Renal cortex interstitium (tissue), 11 donors: ENCODE measurements around the gene AMMECR1. TPM values are rescaled to one million over a fixed set of nuclear protein-coding genes. Genes with fewer than 3 reads are reported as not detected.

ENCODE experiments used
- DNase-seq, 11 donors: peaks; one replicate each; pipeline ENCODE4 v3.0.0-alpha.2; 2013; ENCODE audit warnings: low read depth in 9 of 11, low spot score in 4 of 11; ENCODE audit errors: extremely low read depth in 1 of 11
- polyA plus RNA-seq, 3 donors: library from polyadenylated mRNA; unstranded; fragments of 120-200 nt; gene quantifications; one replicate each; pipeline ENCODE4 v1.2.1, GENCODE V29; 2013; ENCODE audit not compliant: insufficient read length in 3 of 3

The AMMECR1 gene
- polyA plus RNA-seq, 3 donors = 17.1 to 20.6 (median 19.2) TPM

DNA sequence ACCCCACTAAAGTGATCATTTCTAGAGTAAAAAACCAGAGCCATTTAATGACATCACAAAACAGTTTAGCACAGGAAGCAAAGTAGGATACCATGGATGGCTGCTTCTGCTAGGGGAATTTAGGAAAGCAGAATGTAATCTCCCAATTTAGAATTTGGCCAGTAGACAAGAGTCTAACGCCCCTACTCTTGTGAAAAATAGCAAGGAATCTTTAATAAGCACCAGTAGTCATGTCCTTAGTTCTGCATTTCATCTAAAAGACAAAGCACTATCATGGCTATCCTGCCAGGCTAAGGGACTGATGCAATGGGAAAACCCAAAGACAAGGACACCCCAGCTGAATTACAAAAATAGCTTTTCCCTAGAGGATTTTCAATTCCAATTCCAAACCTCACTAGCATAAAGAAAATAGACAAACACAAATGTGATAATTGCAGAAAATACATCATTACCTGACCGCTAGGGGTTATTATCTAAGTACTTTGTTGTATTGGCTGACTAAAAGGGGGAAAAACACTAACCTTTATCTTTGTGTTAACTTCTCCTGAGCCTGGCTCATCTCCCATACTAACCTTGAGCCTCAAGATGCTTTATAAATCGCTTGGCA is 2.6 kb upstream of the AMMECR1 start:
- DNase-seq = no peak

DNA sequence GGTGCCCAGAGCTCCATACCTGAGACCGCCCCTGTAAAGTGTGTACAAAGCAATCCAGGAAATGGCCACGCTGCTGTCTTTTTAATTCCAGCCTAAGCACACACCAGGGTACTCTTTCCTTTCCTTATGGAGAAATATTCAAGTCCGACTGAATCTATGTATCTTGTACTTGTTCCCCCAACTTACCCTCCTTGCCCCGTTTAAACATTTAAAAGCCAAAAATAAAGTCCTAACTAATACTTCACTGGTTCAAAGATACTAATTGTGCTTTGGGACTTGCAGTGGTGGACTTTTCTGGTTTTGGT is 731 bp upstream of the AMMECR1 start:
- DNase-seq = no peak

GRCh38 chrX:110317061-110317819 is 645 bp downstream of the AMMECR1 start:
- DNase-seq = no peak

DNA sequence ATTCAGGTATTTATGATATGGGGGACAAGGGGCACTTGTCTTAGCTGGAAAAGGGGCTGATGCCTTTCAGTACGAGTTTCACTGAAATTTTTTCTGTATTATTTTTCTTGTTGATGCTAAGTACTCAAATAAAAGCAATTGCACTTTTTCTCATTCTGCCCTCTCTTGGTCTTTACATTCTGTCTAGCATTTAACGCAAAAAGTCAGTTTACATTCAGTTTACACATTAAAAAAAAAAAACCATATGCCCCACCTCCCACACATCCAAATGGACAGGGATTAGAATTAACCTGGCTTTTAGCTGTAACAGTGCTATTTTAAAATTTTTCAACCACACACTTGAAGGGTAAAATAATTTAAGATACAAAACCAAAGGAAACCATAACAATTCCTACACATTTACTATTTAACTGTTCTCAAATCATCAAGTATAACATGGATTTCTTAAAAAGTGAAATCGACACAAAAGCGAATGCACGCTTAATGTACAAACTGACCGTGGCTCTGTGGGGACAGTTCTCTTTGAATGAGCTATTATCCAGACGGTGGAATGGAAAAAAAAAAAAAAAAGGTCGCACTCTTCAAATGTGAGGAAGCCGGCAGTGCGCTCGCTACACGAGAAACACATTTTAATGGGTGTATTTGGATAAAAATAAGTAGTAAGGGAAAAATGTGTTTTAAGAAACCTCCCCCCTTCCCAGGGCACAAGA is 1.4 kb downstream of the AMMECR1 start:
- no peak for DNase-seq

DNA sequence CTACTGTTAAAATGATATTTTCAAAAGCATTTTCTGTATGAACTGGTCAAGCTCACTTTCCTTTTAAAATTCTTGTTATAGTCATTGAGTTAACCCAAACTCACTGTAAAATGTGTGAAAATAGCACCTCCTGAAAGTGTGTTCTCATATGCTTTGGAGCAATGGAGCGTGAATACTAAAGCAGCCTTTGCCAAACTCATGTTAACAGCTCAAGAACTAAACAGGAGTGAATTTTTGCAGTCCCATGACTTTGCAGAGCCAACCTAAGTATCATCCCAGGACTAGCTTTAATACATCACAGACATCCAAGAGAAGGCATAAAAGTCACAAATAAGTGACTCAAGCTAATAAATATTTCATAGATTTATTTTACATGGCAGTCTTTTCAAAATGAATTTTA is 2.3 kb downstream of the AMMECR1 start:
- DNase-seq = no peak

GRCh38 chrX:110311437-110312230 is 6.3 kb downstream of the AMMECR1 start:
- no peak for DNase-seq

DNA sequence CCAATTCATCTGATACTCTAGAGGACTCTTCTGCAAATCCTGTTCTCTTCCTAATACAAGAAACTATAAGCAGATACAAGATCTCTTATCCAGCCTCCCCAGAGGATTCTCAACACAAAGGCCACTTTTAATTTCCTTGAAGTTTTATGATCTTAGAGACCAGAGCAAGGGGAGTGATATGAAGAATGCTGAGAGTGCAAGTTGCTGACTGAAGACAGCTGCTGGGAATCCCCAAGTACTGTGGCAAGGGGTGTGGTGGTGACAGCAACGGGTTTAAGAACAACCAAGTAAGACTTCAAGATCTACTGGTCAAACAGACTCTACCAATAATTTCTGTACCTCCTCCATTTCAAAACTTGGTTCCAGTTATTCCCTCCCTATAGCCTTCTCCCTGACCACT is 7.0 kb downstream of the AMMECR1 start:
- DNase-seq = no peak

GRCh38 chrX:110310000-110310790 is 7.7 kb downstream of the AMMECR1 start:
- no peak for DNase-seq

- no peak for DNase-seq
These were observed 9.7 kb downstream of the AMMECR1 start for GRCh38 chrX:110308220-110308619.

DNA sequence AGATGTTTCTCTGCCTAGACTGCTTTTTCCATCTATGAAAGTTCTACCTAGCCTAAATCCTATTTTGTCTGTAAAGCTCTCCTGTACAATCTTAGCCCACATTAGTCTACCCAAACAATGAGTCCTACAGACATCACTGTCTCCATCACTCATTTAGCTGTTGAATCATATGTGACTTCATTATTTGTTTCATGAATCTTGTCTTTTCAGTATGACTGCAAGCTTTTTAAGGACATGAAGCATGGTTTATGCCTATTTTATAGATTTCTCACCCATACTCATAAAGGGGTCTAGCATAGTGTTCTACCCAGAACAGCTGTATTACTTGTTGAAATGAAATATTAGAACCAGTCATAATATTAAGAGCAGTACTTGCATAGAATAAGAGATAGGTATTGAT is 13.0 kb downstream of the AMMECR1 start:
- DNase-seq = no peak

- DNase-seq = no peak
These were observed 13.5 kb downstream of the AMMECR1 start for GRCh38 chrX:110304371-110304770.

- no peak for DNase-seq
These were observed 14.9 kb downstream of the AMMECR1 start for GRCh38 chrX:110302975-110303374.

DNA sequence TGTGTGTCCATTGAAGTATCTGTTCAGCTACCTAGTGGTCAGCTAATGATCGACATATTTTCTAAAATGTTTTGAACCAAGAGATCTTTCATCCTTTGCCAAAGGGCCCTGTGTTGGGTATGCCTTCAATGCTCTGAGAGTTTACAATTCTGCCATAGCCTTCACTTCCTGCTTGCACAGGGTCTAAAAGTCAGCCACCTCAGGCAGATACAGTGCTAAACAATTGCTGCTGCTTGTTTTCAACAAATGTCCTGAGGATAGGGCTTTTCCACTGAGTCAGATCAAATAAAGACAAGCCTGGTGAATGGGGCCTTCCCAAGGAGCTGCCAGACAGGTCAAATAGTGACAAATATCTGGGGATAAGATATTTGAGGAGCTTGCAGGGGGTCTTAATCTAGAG is 16.7 kb downstream of the AMMECR1 start:
- DNase-seq = no peak

GRCh38 chrX:110294087-110294486 is 23.8 kb downstream of the AMMECR1 start:
- DNase-seq = no peak

- no peak for DNase-seq
These were observed 24.2 kb downstream of the AMMECR1 start for GRCh38 chrX:110293658-110294057.

- DNase-seq = no peak
These were observed 30.3 kb downstream of the AMMECR1 start for GRCh38 chrX:110287605-110288004.

GRCh38 chrX:110286106-110286505 is 31.8 kb downstream of the AMMECR1 start:
- no peak for DNase-seq

- DNase-seq = no peak
These were observed 33.7 kb downstream of the AMMECR1 start for GRCh38 chrX:110284159-110284558.

DNA sequence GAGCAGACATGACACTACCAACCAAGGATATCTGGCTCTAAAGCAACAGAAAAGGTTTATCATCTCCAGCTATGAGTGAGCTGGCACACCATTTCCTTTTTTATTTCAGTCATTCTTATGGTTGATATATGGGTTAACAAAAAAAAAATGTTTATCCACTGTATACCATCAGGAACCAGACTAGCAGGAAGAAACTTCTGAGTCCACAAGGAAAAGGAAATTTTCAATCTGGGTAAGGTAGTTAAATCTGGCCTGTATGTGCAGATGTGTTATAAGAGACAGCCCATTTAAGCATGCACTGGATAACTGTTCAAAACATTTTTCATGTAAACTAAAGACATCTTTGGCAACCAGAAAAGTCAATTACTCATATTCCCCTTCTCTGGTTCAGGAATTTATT is 35.0 kb downstream of the AMMECR1 start:
- no peak for DNase-seq
